ENCODE measurements around the gene COMMD3. TPM values are rescaled to one million over a fixed set of nuclear protein-coding genes. Genes with fewer than 3 reads are reported as not detected.
A peak's percentile ranks its signal among the peaks of the same experiment; 100 is the strongest.

Gene COMMD3
- total and polyA plus RNA-seq, 9 of the 15 experiments (the other 6 are each of a cell fraction or from before 2014, with no cell fraction given) = 50.7 to 217 (median 80.1) TPM

- no peak for TF ChIP-seq FOXM1 (IDR thresholded peaks at IDR 0.05; ENCODE audit: low read depth)
- TF ChIP-seq FOXM1 (CRISPR knock-in tag; IDR thresholded peaks at IDR 0.05; ENCODE audit: low read depth) = no peak
- TF ChIP-seq, protein P1, sequence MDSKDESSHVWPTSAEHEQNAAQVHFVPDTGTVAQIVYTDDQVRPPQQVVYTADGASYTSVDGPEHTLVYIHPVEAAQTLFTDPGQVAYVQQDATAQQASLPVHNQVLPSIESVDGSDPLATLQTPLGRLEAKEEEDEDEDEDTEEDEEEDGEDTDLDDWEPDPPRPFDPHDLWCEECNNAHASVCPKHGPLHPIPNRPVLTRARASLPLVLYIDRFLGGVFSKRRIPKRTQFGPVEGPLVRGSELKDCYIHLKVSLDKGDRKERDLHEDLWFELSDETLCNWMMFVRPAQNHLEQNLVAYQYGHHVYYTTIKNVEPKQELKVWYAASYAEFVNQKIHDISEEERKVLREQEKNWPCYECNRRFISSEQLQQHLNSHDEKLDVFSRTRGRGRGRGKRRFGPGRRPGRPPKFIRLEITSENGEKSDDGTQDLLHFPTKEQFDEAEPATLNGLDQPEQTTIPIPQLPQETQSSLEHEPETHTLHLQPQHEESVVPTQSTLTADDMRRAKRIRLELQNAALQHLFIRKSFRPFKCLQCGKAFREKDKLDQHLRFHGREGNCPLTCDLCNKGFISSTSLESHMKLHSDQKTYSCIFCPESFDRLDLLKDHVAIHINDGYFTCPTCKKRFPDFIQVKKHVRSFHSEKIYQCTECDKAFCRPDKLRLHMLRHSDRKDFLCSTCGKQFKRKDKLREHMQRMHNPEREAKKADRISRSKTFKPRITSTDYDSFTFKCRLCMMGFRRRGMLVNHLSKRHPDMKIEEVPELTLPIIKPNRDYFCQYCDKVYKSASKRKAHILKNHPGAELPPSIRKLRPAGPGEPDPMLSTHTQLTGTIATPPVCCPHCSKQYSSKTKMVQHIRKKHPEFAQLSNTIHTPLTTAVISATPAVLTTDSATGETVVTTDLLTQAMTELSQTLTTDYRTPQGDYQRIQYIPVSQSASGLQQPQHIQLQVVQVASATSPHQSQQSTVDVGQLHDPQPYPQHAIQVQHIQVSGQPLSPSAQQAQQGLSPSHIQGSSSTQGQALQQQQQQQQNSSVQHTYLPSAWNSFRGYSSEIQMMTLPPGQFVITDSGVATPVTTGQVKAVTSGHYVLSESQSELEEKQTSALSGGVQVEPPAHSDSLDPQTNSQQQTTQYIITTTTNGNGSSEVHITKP (IDR thresholded peaks at IDR 0.05; ENCODE audit: partially characterized antibody) = no peak
- no peak for TF ChIP-seq TRIM25 (IDR thresholded peaks at IDR 0.05; ENCODE audit: borderline replicate concordance)
- no peak for TF ChIP-seq TGIF2 (CRISPR knock-in tag; IDR thresholded peaks at IDR 0.05)
- TF ChIP-seq ZNF764 (CRISPR knock-in tag; IDR thresholded peaks at IDR 0.05; ENCODE audit: low read depth) = no peak
- no peak for TF ChIP-seq ZNF318 (IDR thresholded peaks at IDR 0.05; ENCODE audit: borderline replicate concordance in 1 of 2, low read depth in 1 of 2)
- 0 out of 2 replicates have a peak, but pooled peaks have one; percentile 25 for TF ChIP-seq CHCHD3 (CRISPR knock-in tag; IDR thresholded peaks at IDR 0.05)
Measured at GRCh38 chr10:22325272-22326144, 9.3 kb downstream of the COMMD3 start (continued).

Measured in K562 (cell line).